A673 (cell line): ENCODE data around the gene FGFR2.

Experiments
- EZH2 ChIP-seq: fragments of 200-600 bp; sonication (generic); IDR thresholded peaks from 2 replicates; pipeline ENCODE4 v1.6.1; 2017; ENCODE audit warnings: borderline replicate concordance, low read depth, mild to moderate bottlenecking, mixed read lengths, antibody characterized with exemption, low read length; ENCODE audit not compliant: poor library complexity, severe bottlenecking
- TF ChIP-seq, protein P1 (sequence below): fragments of 300-800, 200-600 bp; sonication (generic); conservative IDR thresholded peaks from 2 replicates; pipeline ENCODE4 v1.5.1; 2017; ENCODE audit warnings: low read depth, mild to moderate bottlenecking, antibody characterized with exemption, low read length, moderate library complexity, mixed read lengths

DNA sequence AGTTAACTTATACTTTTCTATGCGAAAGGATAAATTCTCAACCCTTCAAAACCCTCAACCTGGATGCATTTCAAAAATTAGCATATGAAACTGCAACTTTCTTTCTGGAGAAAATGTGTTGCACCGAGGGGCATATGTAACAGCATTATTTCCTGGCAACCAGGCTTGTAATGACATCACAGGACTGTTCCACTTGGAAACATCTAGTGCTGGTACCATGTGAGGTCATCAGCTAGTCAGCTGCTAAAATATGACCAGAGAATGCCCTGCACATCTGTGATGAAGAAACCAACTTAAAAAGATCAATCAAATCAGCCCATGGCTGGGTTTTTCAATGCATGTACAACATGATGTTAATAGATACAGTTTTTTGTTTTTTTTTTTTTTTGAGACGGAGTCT lies 40.0 kb downstream of the FGFR2 start:
- TF ChIP-seq, protein P1, sequence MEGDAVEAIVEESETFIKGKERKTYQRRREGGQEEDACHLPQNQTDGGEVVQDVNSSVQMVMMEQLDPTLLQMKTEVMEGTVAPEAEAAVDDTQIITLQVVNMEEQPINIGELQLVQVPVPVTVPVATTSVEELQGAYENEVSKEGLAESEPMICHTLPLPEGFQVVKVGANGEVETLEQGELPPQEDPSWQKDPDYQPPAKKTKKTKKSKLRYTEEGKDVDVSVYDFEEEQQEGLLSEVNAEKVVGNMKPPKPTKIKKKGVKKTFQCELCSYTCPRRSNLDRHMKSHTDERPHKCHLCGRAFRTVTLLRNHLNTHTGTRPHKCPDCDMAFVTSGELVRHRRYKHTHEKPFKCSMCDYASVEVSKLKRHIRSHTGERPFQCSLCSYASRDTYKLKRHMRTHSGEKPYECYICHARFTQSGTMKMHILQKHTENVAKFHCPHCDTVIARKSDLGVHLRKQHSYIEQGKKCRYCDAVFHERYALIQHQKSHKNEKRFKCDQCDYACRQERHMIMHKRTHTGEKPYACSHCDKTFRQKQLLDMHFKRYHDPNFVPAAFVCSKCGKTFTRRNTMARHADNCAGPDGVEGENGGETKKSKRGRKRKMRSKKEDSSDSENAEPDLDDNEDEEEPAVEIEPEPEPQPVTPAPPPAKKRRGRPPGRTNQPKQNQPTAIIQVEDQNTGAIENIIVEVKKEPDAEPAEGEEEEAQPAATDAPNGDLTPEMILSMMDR: no peak
- no peak for TF ChIP-seq EZH2
